Right lobe of liver (tissue), 6 donors: Measurements from ENCODE around the gene MPPED1. TPM values are rescaled to one million over a fixed set of nuclear protein-coding genes. Genes with fewer than 3 reads are reported as not detected.

ENCODE experiments used
- ATAC-seq, 4 donors: fragments of 200-7000 bp; cut with Tn5 transposase; one replicate each; pipeline ENCODE4 v1.9.1; 2020; ENCODE audit warnings: mild to moderate bottlenecking in 4 of 4, moderate library complexity in 4 of 4
- DNase-seq, 3 donors: peaks; one replicate each; pipeline ENCODE4 v3.0.0-alpha.2; 2020
- H3K27ac ChIP-seq, 3 donors: fragments of 200-600 bp; one replicate each; pipeline ENCODE4 v1.8.0; 2022
- H3K27me3 ChIP-seq, 2 donors: fragments of 200-600 bp; one replicate each; pipeline ENCODE4 v1.8.0; 2022
- H3K36me3 ChIP-seq, 4 donors: fragments of 200-600 bp; sonication (generic) in 1 of 4; one replicate each; pipeline versions ENCODE4 v1.5.1 to v1.8.0; 2017 to 2022; ENCODE audit warnings: control low read depth in 1 of 4
- H3K4me1 ChIP-seq, 4 donors: fragments of 200-600 bp; sonication (generic) in 1 of 4; one replicate each; pipeline versions ENCODE4 v1.5.1 to v1.8.0; 2017 to 2022; ENCODE audit warnings: control low read depth in 1 of 4
- H3K4me3 ChIP-seq, 3 donors: fragments of 200-600 bp; one replicate each; pipeline ENCODE4 v1.8.0; 2022
- H3K9me3 ChIP-seq, 4 donors: fragments of 200-600 bp; sonication (generic) in 1 of 4; one replicate each; pipeline versions ENCODE4 v1.5.1 to v1.8.0; 2017 to 2022; ENCODE audit warnings: control low read depth in 1 of 4
- POLR2A ChIP-seq: fragments of 450-650 bp; IDR thresholded peaks from one replicate; pipeline ENCODE4 v1.6.1; 2017; ENCODE audit warnings: antibody characterized with exemption, mild to moderate bottlenecking
- WGBS: methylation state at CpG from one replicate; pipeline ENCODE4 v1.1.6; 2018; ENCODE audit warnings: low coverage, low lambda C conversion rate; ENCODE audit not compliant: insufficient coverage; ENCODE audit errors: missing lambda C conversion rate; 5-methylcytosine and 5-hydroxymethylcytosine counted together
- intact Hi-C, 2 donors: fragments of 100-400 bp; cut with DNase I; formaldehyde crosslinking; loops; one replicate each; pipeline versions ENCODE4 v1.11.2 to v1.14.1; 2022
- total RNA-seq, 6 experiments: library from RNA; depleted of rRNA in 2 of 6; stranded (reverse); fragments of >200 nt in 2 of 6; fragmentation: NEBNext Ultra II Directional in 3 of 6; extraction: Animal tissue kit (Norgen Biotek cat#: 25700) in 3 of 6; gene quantifications; one replicate each; pipeline versions ENCODE4 v1.1.0 to v1.2.4, GENCODE V29; 2016 to 2023
- TF ChIP-seq, protein P1 (sequence below), 4 donors: fragments of 200-600 bp in 3 of 4; fragments of 450-650 bp in 1 of 4; IDR thresholded peaks; one replicate each; pipeline versions ENCODE4 v1.5.1 to v1.8.0; 2016 to 2022; ENCODE audit warnings: antibody characterized with exemption in 4 of 4, mild to moderate bottlenecking in 2 of 4
- donor health status: DM: no; HTN: yes; CAD: no.
- donor health status: DM: no; HTN: no; CAD: no.
- donor health status: DM: no; HTN: no; CAD: no.
- donor health status: DM: no; HTN: yes; CAD: no.
- donor health status: DM: no; HTN: yes; CAD: no.

MPPED1 gene
- total RNA-seq, 6 experiments from 2014 or later: 2.4 to 13.8 (median 11.3) TPM

DNA sequence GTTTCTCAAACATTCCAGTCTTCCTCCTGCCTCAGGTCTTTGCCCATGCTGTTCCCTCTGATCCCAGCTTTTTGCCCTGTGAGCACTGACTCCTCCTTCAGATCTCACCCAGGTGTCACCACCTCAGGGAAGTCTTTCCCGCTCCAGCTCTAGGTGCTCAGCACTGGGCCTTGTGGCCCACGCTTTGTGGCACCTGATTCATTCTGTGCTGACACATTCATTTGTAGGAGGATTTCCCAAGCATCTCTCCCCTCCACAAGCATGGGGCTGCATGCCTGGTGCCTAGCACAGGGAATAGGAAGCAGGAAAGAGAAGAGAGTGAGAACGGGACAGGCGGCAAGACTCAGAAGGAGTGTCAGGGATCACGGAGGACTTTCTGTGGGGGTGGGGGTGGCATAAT lies 17.6 kb downstream of the MPPED1 start:
- no peak for TF ChIP-seq POLR2A
- TF ChIP-seq, protein P1, sequence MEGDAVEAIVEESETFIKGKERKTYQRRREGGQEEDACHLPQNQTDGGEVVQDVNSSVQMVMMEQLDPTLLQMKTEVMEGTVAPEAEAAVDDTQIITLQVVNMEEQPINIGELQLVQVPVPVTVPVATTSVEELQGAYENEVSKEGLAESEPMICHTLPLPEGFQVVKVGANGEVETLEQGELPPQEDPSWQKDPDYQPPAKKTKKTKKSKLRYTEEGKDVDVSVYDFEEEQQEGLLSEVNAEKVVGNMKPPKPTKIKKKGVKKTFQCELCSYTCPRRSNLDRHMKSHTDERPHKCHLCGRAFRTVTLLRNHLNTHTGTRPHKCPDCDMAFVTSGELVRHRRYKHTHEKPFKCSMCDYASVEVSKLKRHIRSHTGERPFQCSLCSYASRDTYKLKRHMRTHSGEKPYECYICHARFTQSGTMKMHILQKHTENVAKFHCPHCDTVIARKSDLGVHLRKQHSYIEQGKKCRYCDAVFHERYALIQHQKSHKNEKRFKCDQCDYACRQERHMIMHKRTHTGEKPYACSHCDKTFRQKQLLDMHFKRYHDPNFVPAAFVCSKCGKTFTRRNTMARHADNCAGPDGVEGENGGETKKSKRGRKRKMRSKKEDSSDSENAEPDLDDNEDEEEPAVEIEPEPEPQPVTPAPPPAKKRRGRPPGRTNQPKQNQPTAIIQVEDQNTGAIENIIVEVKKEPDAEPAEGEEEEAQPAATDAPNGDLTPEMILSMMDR (IDR thresholded peaks at IDR 0.05): no peak
- Histone ChIP-seq H3K27me3 (no peaks in the 10 kb centered on the region), H3K27ac (no peak overlapping the region), H3K36me3 (no peaks in the 10 kb centered on the region), H3K9me3 (no peaks in the 10 kb centered on the region), H3K4me3 (no peak overlapping the region), H3K4me1 (no peaks in the 10 kb centered on the region)
- intact Hi-C loops: no loop called here
- WGBS: 92% methylated on average over 5 of the region's 5 CpGs
- peak in 1 of 3 donors; percentile 15 for DNase-seq
- ATAC-seq: no peak

DNA sequence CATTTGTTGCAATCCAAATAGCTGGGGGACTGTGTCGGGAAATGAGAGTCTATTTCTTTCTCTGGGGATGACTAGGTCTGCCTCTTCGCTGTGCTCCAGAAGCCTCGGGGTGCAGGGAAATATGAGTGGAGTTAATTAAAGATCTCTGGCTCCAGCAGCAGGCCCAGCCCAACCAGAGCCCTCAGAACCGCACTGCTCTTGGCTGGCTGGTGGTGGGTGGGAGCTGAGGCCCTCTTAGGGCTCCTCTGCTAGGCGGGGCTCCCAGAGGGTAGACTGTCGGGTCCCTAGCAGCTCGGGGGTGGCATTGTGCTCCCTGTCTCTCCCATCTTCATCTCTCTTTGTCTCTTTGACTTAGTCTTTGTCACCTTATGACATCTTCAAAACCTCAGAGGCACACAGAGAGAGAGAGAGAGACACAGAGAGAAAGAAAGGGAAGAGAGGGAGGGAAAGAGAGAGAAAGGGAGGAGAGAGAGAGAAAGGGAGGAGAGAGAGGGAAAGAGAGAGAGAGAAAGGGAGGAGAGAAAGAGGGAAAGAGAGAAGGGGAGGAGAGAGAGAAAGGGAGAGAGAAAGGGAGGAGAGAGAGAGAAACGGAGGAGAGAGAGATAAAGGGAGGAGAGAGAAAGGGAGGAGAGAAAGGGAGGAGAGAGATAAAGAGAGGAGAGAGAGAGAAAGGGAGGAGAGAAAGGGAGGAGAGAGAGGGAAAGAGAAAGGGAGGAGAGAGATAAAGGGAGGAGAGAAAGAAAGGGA lies 20.2 kb downstream of the MPPED1 start:
- H3K4me3 ChIP-seq: no peak overlapping the region
- WGBS: 57% methylated on average over 8 of the region's 8 CpGs
- DNase-seq: peak in 1 of 3 donors; percentile 31
- intact Hi-C loops: no loop called here
- H3K27me3 ChIP-seq: no peaks in the 10 kb centered on the region
- ATAC-seq: no peak
- TF ChIP-seq, protein P1 (IDR thresholded peaks at IDR 0.05): no peak
- no peak for TF ChIP-seq POLR2A
- H3K27ac ChIP-seq: no peak overlapping the region
- peaks cover 0 to 13% (median 6%) of the 10 kb centered on the region in 4 donors for H3K4me1 ChIP-seq
- H3K36me3 ChIP-seq: no peaks in the 10 kb centered on the region
- H3K9me3 ChIP-seq: no peaks in the 10 kb centered on the region

DNA sequence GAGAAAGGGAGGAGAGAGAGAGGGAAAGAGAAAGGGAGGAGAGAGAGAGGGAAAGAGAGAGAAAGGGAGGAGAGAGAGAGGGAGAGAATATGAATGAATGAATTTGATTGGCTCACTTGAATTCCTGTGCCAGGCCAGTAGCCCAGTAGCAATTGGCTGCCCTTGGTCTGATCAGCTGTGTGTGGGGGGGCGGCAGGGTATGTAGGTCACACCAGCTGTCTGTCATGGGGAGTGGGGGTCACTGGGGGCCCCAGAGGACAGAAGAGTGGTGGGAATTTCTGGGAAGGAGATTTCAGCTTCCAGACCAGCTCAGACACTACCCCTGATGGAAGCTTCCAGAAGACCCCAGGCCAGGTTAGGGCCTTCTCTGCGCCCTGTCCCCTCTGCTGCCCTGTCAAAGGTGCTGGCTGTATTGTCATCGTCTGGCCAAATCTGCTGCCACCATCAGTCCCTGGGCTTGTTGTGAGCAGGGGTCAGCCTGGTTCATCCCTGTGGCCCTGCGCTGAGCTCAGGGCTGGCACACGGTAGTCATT lies 21.1 kb downstream of the MPPED1 start:
- no peaks in the 10 kb centered on the region for H3K9me3 ChIP-seq
- intact Hi-C loops: no loop called here
- H3K36me3 ChIP-seq: no peaks in the 10 kb centered on the region
- 84% methylated on average over 2 of the region's 5 CpGs for WGBS
- DNase-seq: peak in 1 of 3 donors; percentile 26
- peaks cover 0 to 13% (median 7%) of the 10 kb centered on the region in 4 donors for H3K4me1 ChIP-seq
- ATAC-seq: no peak
- H3K4me3 ChIP-seq: no peak overlapping the region
- H3K27me3 ChIP-seq: no peaks in the 10 kb centered on the region
- TF ChIP-seq, protein P1 (IDR thresholded peaks at IDR 0.05): no peak
- no peak for TF ChIP-seq POLR2A
- H3K27ac ChIP-seq: no peak overlapping the region

DNA sequence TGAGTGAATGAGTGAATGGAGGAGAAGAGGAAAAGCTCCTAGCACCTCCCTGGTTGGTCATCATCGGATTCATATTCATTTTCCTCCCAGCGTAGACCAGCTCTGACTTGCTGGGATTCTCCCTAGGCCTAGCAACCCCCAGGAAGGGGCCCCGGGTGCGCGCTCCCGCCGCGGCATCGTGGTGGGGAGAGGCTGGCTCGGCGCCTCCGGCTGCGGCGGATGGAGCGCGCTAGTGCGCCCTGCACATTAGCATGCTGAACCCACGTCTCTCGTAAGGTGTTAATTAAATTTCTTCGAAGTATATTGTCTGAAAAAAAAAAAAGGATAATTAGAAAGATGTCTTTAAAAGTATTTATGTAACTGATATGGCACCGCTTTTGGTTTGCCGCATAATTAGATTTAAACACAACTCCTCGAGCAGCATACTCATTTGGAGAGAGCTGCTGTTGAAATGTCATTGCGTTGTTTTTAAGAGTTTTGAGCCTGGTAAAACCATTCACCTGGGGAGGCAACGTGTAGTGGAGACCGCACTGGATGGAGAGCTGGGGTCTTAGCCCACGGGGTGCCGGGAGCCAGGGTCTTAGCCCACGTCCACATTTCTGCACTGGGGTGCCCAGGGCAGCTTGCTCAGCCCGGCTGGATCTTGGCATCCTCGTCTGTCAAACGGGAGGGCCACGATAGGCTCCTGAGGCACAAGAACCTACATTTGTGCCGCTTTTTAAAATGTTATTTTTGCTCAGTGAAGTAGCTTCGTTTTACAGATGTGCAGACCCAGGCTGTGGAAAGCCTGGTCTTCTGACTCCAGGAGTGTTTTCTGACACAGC lies 21.8 kb downstream of the MPPED1 start:
- Histone ChIP-seq H3K27ac (no peak overlapping the region), H3K36me3 (no peaks in the 10 kb centered on the region), H3K4me3 (no peak overlapping the region), H3K4me1 (peaks cover 0 to 13% (median 7%) of the 10 kb centered on the region in 4 donors), H3K27me3 (no peaks in the 10 kb centered on the region), H3K9me3 (no peaks in the 10 kb centered on the region)
- intact Hi-C loops: no loop called here
- ATAC-seq: no peak
- WGBS: 82% methylated on average over 20 of the region's 35 CpGs
- no peak for TF ChIP-seq POLR2A
- TF ChIP-seq, protein P1 (IDR thresholded peaks at IDR 0.05): no peak
- no peak for DNase-seq
